ENCODE data around the gene GAGE12D.
"Not testable (repeated sequence)": the region's sequence is repeated elsewhere in the genome, so short reads cannot be mapped to it uniquely, and the experiment has no call there.

Gene GAGE12D

GRCh38 chrX:49541433-49541832 lies at the start of gene GAGE12D:
TSS of gene GAGE12D (plus strand) at chrX:49541733. CDS start at chrX:49542888, 1,155 bp downstream.
- DNase-seq (ENCODE audit: low read depth) = not testable (repeated sequence)

- not testable (repeated sequence) for DNase-seq (ENCODE audit: low read depth)
Measured at GRCh38 chrX:49531877-49532276, 9.7 kb upstream of the GAGE12D start, which contains the start of gene GAGE12C. TSS of gene GAGE12C (plus strand) at chrX:49532177. CDS start at chrX:49533332, 1,155 bp downstream.

- DNase-seq (ENCODE audit: low read depth) = not testable (repeated sequence)
Measured at GRCh38 chrX:49550989-49551388, 9.5 kb downstream of the GAGE12D start, which contains the start of gene GAGE12E. TSS of gene GAGE12E (plus strand) at chrX:49551289. CDS start at chrX:49552444, 1,155 bp downstream.

- not testable (repeated sequence) for DNase-seq (ENCODE audit: low read depth)
Measured at GRCh38 chrX:49560542-49560941, 19.0 kb downstream of the GAGE12D start, which contains the start of gene GAGE12F. TSS of gene GAGE12F (plus strand) at chrX:49560842. CDS start at chrX:49561997, 1,155 bp downstream.

- not testable (repeated sequence) for DNase-seq (ENCODE audit: low read depth)
Measured at GRCh38 chrX:49568728-49569127, 27.2 kb downstream of the GAGE12D start.

GRCh38 chrX:49569152-49569551 lies 27.6 kb downstream of the GAGE12D start:
- not testable (repeated sequence) for DNase-seq (ENCODE audit: low read depth)

- DNase-seq (ENCODE audit: low read depth) = not testable (repeated sequence)
Measured at GRCh38 chrX:49570100-49570499, 28.6 kb downstream of the GAGE12D start, which contains the start of gene GAGE12G. TSS of gene GAGE12G (plus strand) at chrX:49570400. CDS start at chrX:49571555, 1,155 bp downstream.

- DNase-seq (ENCODE audit: low read depth) = not testable (repeated sequence)
Measured at GRCh38 chrX:49579649-49580048, 38.1 kb downstream of the GAGE12D start, which contains the start of gene GAGE12H. TSS of gene GAGE12H (plus strand) at chrX:49579949. CDS start at chrX:49581104, 1,155 bp downstream.

- not testable (repeated sequence) for DNase-seq (ENCODE audit: low read depth)
Measured at GRCh38 chrX:49589196-49589595, 47.7 kb downstream of the GAGE12D start, which contains the start of gene GAGE2A. TSS of gene GAGE2A (plus strand) at chrX:49589496. CDS start at chrX:49590651, 1,155 bp downstream.

- DNase-seq (ENCODE audit: low read depth) = not testable (repeated sequence)
Measured at GRCh38 chrX:49589769-49590478, 48.4 kb downstream of the GAGE12D start.

GRCh38 chrX:49590488-49590887 lies 49.0 kb downstream of the GAGE12D start:
- DNase-seq (ENCODE audit: low read depth) = not testable (repeated sequence)

Measured in activated T-helper 1 cell treated with Interleukin-2 at 50 U/mL for 16 hours (primary cell).